HepG2 (cell line): ENCODE data around the gene SH3PXD2A.

ENCODE experiments used
- RBM22 ChIP-seq: fragments of 200-400 bp; formaldehyde crosslinking; optimal IDR thresholded peaks from 2 replicates; pipeline ENCODE3; 2017; ENCODE audit warnings: mild to moderate bottlenecking, low read length, moderate library complexity
- SNRNP70 ChIP-seq: fragments of 200-400 bp; formaldehyde crosslinking; IDR thresholded peaks from 2 replicates; pipeline ENCODE4 v1.6.1; 2017; ENCODE audit warnings: mild to moderate bottlenecking, low read depth, low read length, moderate library complexity
- ZNF12 ChIP-seq: sonication (generic); formaldehyde crosslinking; IDR thresholded peaks from 2 replicates; pipeline ENCODE4 v1.5.0; 2020; ENCODE audit warnings: missing genetic modification reagents
- ZNF367 ChIP-seq: sonication (generic); formaldehyde crosslinking; IDR thresholded peaks from 2 replicates; pipeline ENCODE4 v1.4.0; 2020; ENCODE audit warnings: missing genetic modification reagents, borderline replicate concordance
- ZNF446 ChIP-seq: sonication (generic); formaldehyde crosslinking; IDR thresholded peaks from 2 replicates; pipeline ENCODE4 v1.5.0; 2020; ENCODE audit warnings: mild to moderate bottlenecking, missing genetic modification reagents
- ZNF747 ChIP-seq: sonication (generic); formaldehyde crosslinking; IDR thresholded peaks from 2 replicates; pipeline ENCODE4 v1.8.1; 2023; ENCODE audit warnings: missing genetic modification reagents, mild to moderate bottlenecking, borderline replicate concordance
- TF ChIP-seq, protein P1 (sequence below): sonication (generic); formaldehyde crosslinking; IDR thresholded peaks from 2 replicates; pipeline ENCODE4 v1.4.0; 2020; ENCODE audit warnings: missing genetic modification reagents
- TF ChIP-seq, protein P2 (sequence below): sonication (generic); formaldehyde crosslinking; IDR thresholded peaks from 2 replicates; pipeline ENCODE4 v1.4.0; 2020; ENCODE audit warnings: missing genetic modification reagents
- TF ChIP-seq, protein P3 (sequence below): IDR thresholded peaks from 2 replicates; pipeline ENCODE4 v1.6.1; 2016
- TF ChIP-seq, protein P4 (sequence below): sonication (generic); formaldehyde crosslinking; IDR thresholded peaks from 2 replicates; pipeline ENCODE4 v1.4.0; 2020; ENCODE audit warnings: missing genetic modification reagents

DNA sequence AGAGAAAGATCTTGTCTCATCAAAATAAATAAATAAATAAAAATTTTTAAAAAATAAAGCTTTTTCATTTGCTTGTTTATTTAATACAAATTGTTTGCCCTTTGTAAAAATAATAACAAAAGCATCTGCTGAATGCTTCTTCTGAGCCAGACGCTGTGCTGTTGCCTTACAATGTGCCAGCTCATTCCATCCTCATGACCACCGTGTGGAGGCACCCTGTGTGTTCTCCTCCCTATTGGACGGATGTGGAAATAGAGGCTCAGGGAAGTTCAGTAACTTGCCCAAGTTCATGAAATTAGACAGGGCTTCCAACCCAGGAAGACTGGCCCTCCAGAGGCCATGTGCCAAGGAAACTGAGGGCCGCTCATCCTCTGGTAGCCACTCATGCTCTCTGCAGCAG is 120.6 kb downstream of the SH3PXD2A start:
- TF ChIP-seq, protein P1, sequence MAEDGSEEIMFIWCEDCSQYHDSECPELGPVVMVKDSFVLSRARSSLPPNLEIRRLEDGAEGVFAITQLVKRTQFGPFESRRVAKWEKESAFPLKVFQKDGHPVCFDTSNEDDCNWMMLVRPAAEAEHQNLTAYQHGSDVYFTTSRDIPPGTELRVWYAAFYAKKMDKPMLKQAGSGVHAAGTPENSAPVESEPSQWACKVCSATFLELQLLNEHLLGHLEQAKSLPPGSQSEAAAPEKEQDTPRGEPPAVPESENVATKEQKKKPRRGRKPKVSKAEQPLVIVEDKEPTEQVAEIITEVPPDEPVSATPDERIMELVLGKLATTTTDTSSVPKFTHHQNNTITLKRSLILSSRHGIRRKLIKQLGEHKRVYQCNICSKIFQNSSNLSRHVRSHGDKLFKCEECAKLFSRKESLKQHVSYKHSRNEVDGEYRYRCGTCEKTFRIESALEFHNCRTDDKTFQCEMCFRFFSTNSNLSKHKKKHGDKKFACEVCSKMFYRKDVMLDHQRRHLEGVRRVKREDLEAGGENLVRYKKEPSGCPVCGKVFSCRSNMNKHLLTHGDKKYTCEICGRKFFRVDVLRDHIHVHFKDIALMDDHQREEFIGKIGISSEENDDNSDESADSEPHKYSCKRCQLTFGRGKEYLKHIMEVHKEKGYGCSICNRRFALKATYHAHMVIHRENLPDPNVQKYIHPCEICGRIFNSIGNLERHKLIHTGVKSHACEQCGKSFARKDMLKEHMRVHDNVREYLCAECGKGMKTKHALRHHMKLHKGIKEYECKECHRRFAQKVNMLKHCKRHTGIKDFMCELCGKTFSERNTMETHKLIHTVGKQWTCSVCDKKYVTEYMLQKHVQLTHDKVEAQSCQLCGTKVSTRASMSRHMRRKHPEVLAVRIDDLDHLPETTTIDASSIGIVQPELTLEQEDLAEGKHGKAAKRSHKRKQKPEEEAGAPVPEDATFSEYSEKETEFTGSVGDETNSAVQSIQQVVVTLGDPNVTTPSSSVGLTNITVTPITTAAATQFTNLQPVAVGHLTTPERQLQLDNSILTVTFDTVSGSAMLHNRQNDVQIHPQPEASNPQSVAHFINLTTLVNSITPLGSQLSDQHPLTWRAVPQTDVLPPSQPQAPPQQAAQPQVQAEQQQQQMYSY: no peak
- no peak for TF ChIP-seq RBM22
- no peak for TF ChIP-seq ZNF12
- TF ChIP-seq ZNF446: no peak
- TF ChIP-seq ZNF747 (CRISPR knock-in tag): no peak
- TF ChIP-seq, protein P2, sequence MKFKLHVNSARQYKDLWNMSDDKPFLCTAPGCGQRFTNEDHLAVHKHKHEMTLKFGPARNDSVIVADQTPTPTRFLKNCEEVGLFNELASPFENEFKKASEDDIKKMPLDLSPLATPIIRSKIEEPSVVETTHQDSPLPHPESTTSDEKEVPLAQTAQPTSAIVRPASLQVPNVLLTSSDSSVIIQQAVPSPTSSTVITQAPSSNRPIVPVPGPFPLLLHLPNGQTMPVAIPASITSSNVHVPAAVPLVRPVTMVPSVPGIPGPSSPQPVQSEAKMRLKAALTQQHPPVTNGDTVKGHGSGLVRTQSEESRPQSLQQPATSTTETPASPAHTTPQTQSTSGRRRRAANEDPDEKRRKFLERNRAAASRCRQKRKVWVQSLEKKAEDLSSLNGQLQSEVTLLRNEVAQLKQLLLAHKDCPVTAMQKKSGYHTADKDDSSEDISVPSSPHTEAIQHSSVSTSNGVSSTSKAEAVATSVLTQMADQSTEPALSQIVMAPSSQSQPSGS (CRISPR knock-in tag): no peak
- TF ChIP-seq ZNF367 (CRISPR knock-in tag): no peak
- TF ChIP-seq, protein P3, sequence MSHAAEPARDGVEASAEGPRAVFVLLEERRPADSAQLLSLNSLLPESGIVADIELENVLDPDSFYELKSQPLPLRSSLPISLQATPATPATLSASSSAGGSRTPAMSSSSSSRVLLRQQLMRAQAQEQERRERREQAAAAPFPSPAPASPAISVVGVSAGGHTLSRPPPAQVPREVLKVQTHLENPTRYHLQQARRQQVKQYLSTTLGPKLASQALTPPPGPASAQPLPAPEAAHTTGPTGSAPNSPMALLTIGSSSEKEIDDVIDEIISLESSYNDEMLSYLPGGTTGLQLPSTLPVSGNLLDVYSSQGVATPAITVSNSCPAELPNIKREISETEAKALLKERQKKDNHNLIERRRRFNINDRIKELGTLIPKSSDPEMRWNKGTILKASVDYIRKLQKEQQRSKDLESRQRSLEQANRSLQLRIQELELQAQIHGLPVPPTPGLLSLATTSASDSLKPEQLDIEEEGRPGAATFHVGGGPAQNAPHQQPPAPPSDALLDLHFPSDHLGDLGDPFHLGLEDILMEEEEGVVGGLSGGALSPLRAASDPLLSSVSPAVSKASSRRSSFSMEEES (CRISPR knock-in tag): no peak
- no peak for TF ChIP-seq SNRNP70
- TF ChIP-seq, protein P4, sequence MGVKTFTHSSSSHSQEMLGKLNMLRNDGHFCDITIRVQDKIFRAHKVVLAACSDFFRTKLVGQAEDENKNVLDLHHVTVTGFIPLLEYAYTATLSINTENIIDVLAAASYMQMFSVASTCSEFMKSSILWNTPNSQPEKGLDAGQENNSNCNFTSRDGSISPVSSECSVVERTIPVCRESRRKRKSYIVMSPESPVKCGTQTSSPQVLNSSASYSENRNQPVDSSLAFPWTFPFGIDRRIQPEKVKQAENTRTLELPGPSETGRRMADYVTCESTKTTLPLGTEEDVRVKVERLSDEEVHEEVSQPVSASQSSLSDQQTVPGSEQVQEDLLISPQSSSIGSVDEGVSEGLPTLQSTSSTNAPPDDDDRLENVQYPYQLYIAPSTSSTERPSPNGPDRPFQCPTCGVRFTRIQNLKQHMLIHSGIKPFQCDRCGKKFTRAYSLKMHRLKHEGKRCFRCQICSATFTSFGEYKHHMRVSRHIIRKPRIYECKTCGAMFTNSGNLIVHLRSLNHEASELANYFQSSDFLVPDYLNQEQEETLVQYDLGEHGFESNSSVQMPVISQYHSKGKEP (CRISPR knock-in tag): no peak
